Transverse colon (tissue), 4 donors: Measurements from ENCODE around the gene HMHB1. TPM values are rescaled to one million over a fixed set of nuclear protein-coding genes. Genes with fewer than 3 reads are reported as not detected.

Source experiments
- DNase-seq: peaks from one replicate; pipeline ENCODE4 v3.0.0-alpha.2; 2019
- H3K27ac ChIP-seq, 4 donors: fragments of 200-600 bp; sonication (generic); 2 replicates each; pipeline ENCODE4 v1.5.1; 2016 to 2018; ENCODE audit warnings: inconsistent platforms in 4 of 4
- H3K27me3 ChIP-seq: fragments of 200-600 bp; sonication (generic); 2 replicates; pipeline ENCODE4 v1.5.1; 2017; ENCODE audit warnings: inconsistent platforms
- H3K36me3 ChIP-seq, 4 donors: fragments of 200-600 bp; sonication (generic); 2 replicates each; pipeline ENCODE4 v1.5.1; 2017 to 2019; ENCODE audit warnings: inconsistent platforms in 4 of 4
- H3K4me1 ChIP-seq, 4 donors: fragments of 200-600 bp; sonication (generic); 2 replicates each; pipeline ENCODE4 v1.5.1; 2017 to 2020; ENCODE audit warnings: inconsistent platforms in 4 of 4
- H3K4me3 ChIP-seq, 4 donors: fragments of 200-600 bp; sonication (generic); 1 replicate in 1 of 4; 2 replicates in 3 of 4; pipeline versions ENCODE4 v1.5.1 to v1.6.1; 2017 to 2019; ENCODE audit warnings: inconsistent platforms in 4 of 4
- H3K9me3 ChIP-seq, 2 donors: fragments of 200-600 bp; sonication (generic); 2 replicates each; pipeline ENCODE4 v1.5.1; 2017 to 2019; ENCODE audit warnings: inconsistent platforms in 2 of 2
- EP300 ChIP-seq: sonication (generic); formaldehyde crosslinking; IDR thresholded peaks from one replicate; pipeline ENCODE4 v1.6.1; 2017; ENCODE audit warnings: antibody characterized with exemption, low read depth
- POLR2A ChIP-seq: fragments of 450-650 bp; IDR thresholded peaks from one replicate; pipeline ENCODE4 v1.6.1; 2016; ENCODE audit warnings: antibody characterized with exemption, mild to moderate bottlenecking, moderate library complexity
- POLR2AphosphoS5 ChIP-seq, 3 donors: sonication (generic); formaldehyde crosslinking; IDR thresholded peaks; one replicate each; pipeline ENCODE4 v1.6.1; 2016; ENCODE audit warnings: antibody characterized with exemption in 3 of 3
- WGBS, 2 donors: methylation state at CpG; one replicate each; pipeline ENCODE4 v1.1.5; 2018; ENCODE audit warnings: low coverage in 1 of 2; 5-methylcytosine and 5-hydroxymethylcytosine counted together
- in situ Hi-C, 4 donors: fragments of 200-750 bp; cut with MboI; loops; one replicate each; pipeline versions ENCODE4 v1.15.0 to v1.15.1; 2017; ENCODE audit warnings: low sequenced_read_pairs in 3 of 4, low pct_ligation_motif_present in 1 of 4, low pct_unique_long_range_greater_than_20kb in 1 of 4
- intact Hi-C: fragments of 100-400 bp; cut with DNase I; formaldehyde crosslinking; loops from one replicate; pipeline ENCODE4 v1.15.1; 2023; ENCODE audit warnings: low total_unique reads
- total RNA-seq, 4 donors: library from RNA; depleted of rRNA; stranded (reverse); fragments of >200 nt; gene quantifications; one replicate each; pipeline ENCODE4 v1.1.0, GENCODE V29; 2016
- TF ChIP-seq, protein P1 (sequence below), 5 experiments: fragments of 200-600 bp in 3 of 5; fragments of 450-650 bp in 2 of 5; sonication (generic) in 3 of 5; IDR thresholded peaks; 1 replicate in 2 of 5; 2 replicates in 3 of 5; pipeline ENCODE4 v1.5.1; 2016 to 2017; ENCODE audit warnings: antibody characterized with exemption in 5 of 5, inconsistent platforms in 3 of 5, mild to moderate bottlenecking in 2 of 5, moderate library complexity in 1 of 5

Gene HMHB1
- total RNA-seq, 4 donors from 2014 or later, result not detected

DNA sequence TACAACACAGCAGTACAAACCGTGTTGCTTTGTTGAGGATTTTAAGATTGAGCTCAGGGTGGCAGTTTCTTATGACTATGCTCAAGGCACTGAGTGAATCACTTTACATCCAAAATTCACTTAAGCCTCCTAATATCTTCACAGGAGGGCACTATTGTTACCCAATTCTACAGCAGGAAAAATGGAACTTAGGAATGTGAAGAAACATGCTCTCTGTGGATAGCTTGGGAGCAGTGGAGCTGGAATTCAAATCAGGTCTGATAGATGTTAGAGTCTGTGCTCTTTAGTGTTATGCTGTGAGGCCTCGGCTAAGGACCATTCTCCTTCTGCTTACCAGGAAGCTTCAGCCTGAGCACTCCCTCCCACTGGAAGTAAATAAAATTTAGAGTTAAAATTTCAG, 18.7 kb upstream of the HMHB1 start:
- intact Hi-C loops (no loop called here), in situ Hi-C loops (no loop called here)
- TF ChIP-seq POLR2A, result no peak
- TF ChIP-seq, protein P1, sequence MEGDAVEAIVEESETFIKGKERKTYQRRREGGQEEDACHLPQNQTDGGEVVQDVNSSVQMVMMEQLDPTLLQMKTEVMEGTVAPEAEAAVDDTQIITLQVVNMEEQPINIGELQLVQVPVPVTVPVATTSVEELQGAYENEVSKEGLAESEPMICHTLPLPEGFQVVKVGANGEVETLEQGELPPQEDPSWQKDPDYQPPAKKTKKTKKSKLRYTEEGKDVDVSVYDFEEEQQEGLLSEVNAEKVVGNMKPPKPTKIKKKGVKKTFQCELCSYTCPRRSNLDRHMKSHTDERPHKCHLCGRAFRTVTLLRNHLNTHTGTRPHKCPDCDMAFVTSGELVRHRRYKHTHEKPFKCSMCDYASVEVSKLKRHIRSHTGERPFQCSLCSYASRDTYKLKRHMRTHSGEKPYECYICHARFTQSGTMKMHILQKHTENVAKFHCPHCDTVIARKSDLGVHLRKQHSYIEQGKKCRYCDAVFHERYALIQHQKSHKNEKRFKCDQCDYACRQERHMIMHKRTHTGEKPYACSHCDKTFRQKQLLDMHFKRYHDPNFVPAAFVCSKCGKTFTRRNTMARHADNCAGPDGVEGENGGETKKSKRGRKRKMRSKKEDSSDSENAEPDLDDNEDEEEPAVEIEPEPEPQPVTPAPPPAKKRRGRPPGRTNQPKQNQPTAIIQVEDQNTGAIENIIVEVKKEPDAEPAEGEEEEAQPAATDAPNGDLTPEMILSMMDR (IDR thresholded peaks at IDR 0.05), result no peak
- TF ChIP-seq POLR2AphosphoS5 (IDR thresholded peaks at IDR 0.05), result no peak
- no peak for TF ChIP-seq EP300
- H3K27me3 ChIP-seq, result no peaks in the 10 kb centered on the region
- H3K4me3 ChIP-seq, result no peak overlapping the region
- no peak for DNase-seq
- no peaks in the 10 kb centered on the region for H3K9me3 ChIP-seq
- no peaks in the 10 kb centered on the region for H3K36me3 ChIP-seq
- WGBS, 2 donors, result 91 to 94% methylated on average over 2 of the region's 2 CpGs
- peaks cover 0 to 6% (median 0%) of the 10 kb centered on the region in 4 donors for H3K4me1 ChIP-seq
- H3K27ac ChIP-seq, result no peak overlapping the region

DNA sequence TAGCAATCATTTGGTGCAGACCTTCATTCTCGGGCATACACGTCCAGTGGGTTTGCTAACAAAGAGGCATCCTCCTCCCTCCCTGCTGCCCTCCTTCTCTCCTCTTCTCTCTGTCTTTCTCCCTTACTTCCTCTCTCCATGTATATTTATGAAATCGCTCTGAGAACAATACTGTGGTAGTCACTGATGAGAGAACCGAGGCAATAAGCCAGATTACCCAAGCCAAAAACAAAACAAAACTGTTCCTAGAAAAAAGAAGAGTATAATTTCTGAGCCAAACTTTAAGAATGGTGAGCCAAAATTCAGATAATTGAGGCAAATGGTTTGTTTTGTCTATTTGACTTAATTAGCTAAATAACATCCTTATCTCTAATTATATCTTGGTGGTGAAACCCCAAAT, 15.8 kb upstream of the HMHB1 start:
- no peaks in the 10 kb centered on the region for H3K27me3 ChIP-seq
- no peaks in the 10 kb centered on the region for H3K9me3 ChIP-seq
- WGBS, 2 donors, result 68 to 71% methylated on average over 4 of the region's 4 CpGs
- H3K27ac ChIP-seq, result no peak overlapping the region
- in situ Hi-C loops (no loop called here), intact Hi-C loops (no loop called here)
- H3K36me3 ChIP-seq, result no peaks in the 10 kb centered on the region
- no peak for DNase-seq
- TF ChIP-seq EP300, result no peak
- TF ChIP-seq POLR2A, result no peak
- TF ChIP-seq, protein P1 (IDR thresholded peaks at IDR 0.05), result no peak
- TF ChIP-seq POLR2AphosphoS5 (IDR thresholded peaks at IDR 0.05), result no peak
- H3K4me1 ChIP-seq, result peaks cover 0 to 6% (median 0%) of the 10 kb centered on the region in 4 donors
- no peak overlapping the region for H3K4me3 ChIP-seq

DNA sequence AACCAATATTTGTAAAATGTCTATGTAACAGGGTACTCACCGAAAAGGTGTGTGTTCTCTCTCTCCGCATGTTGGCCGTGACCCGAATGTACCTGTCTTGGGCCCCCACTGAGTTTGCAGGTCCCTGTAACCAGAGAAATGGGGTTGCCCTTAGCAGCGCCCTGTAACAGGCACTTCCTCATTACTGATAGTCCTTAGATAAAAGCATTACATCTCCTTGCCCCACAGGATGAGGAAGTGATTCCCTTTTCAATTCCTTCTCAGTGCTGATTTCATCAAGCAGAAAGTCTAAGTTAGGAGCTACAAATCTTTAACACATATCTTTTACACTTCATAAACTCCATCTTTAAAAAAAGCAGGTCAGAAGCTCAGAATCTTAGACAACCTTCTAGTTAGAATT, 15.2 kb upstream of the HMHB1 start:
- 90% methylated on average over 5 of the region's 5 CpGs; no CpG with 5 or more reads in 1 of the 2 donors for WGBS, 2 donors
- intact Hi-C loops (no loop called here), in situ Hi-C loops (no loop called here)
- Histone ChIP-seq H3K36me3 (no peaks in the 10 kb centered on the region), H3K9me3 (no peaks in the 10 kb centered on the region), H3K27me3 (no peaks in the 10 kb centered on the region), H3K4me1 (peaks cover 0 to 6% (median 0%) of the 10 kb centered on the region in 4 donors), H3K4me3 (no peak overlapping the region), H3K27ac (no peak overlapping the region)
- no peak for DNase-seq
- TF ChIP-seq POLR2AphosphoS5 (IDR thresholded peaks at IDR 0.05), result no peak
- no peak for TF ChIP-seq POLR2A
- no peak for TF ChIP-seq EP300
- TF ChIP-seq, protein P1 (IDR thresholded peaks at IDR 0.05), result no peak

DNA sequence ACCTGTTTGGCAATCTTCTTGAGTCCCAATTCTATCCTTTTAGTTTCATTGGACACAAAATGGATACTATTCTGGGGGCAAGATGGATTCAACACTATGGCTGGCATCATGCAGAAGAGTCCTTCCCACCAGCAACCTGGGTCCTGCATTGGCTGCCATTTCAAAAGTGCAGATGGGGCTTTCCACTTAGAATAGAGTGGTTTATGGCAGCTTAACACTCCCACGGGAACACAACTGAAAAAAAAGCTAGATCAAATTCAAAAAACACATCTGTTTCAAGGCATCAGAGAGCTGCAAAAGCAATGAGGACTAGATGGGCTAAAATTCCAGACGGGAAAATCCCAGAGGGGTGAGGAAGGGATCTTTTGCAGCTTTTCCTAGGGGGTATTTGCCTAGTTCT, 11.2 kb upstream of the HMHB1 start:
- in situ Hi-C loops, result loop anchor here in 1 of 4 donors (25.0 kb wide), 2 partner anchors 363 to 788 kb away; no protein-coding TSS in a partner anchor
- Histone ChIP-seq H3K9me3 (no peaks in the 10 kb centered on the region), H3K27ac (no peak overlapping the region), H3K36me3 (no peaks in the 10 kb centered on the region), H3K4me1 (no peaks in the 10 kb centered on the region), H3K4me3 (no peak overlapping the region), H3K27me3 (no peaks in the 10 kb centered on the region)
- TF ChIP-seq, protein P1 (IDR thresholded peaks at IDR 0.05), result no peak
- no peak for TF ChIP-seq EP300
- no peak for TF ChIP-seq POLR2AphosphoS5 (IDR thresholded peaks at IDR 0.05)
- TF ChIP-seq POLR2A, result no peak
- no peak for DNase-seq
- 65 to 67% methylated on average over 1 to 2 of the region's 2 CpGs for WGBS, 2 donors
- intact Hi-C loops, result no loop called here
